GM18511 (cell line): ENCODE measurements around the gene NANOS3.
"Not testable (repeated sequence)": the region's sequence is repeated elsewhere in the genome, so short reads cannot be mapped to it uniquely, and the experiment has no call there.

Experiments used
- ATAC-seq: cut with Tn5 transposase; IDR thresholded peaks from one replicate; pipeline ENCODE4 v1.9.1; 2021; ENCODE audit warnings: mild to moderate bottlenecking, moderate library complexity; ENCODE audit not compliant: unreplicated experiment

The NANOS3 gene

DNA sequence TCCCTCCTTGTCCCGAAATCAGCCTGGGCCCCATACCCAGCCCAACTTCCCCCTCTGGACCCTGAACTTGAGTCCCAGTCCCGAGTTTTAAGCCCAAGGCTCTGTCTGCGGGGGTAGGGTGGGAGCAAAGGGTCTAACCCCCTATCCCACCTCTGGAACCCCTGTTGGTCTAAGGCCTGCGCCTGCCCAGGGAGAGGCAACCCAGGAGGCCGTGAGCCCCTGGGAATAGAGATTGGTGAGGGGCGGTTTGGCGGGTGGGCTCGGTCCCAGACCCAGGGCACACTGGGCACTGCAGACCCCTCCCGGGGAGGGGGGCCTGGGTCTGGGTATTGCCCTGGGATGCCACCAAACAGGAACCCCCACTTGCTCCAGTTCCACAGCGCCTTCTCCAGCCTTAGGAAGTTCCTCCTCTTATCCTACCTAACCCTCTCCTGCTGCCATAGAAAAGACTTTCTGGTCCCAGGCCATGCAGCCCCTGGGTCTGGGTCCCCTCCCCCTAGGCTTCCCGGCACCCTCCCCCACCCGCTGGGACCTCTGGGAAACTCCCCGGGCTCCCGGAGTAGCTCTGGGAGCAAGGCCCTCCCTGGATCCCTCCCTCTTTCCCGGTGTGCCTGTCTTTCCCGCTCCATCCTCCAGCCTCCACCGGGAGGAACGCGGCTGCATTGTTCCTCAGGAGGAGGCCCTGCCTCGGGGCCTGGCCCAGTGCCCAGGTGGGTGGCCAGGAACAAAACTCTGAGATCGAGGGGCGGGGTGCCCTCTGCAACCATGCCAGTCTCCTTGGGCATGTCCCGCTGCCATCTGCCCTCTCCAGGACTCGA is 33.6 kb upstream of the NANOS3 start:
- no peak for ATAC-seq

DNA sequence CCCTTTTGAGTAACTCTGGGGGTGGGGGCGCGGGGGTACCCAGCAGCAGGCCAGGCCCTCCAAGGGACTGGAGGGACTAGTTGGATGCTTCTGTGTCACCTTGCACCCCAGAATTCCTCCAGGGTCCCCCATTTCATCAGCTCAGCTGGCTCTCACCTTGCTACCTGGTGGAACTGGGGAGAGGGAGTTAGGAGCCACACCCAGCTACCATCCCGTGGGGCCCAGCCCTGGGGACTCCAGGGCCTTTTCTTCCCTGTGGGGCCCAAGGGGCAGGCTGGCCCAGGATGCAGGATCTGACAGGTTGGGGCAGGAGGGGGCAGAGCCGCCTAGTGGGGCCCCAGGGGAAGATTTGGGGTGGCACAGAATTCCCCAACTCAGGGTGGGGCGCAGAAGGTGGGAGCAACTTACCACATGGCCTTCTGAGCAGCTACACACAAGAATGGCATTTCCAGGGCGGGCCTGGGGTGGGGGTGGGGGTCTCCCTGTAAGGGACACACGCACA is 32.8 kb upstream of the NANOS3 start:
- no peak for ATAC-seq

- ATAC-seq = peak; percentile 66
Measured at GRCh38 chr19:13846557-13847406, 30.2 kb upstream of the NANOS3 start.

- ATAC-seq = no peak
Measured at GRCh38 chr19:13847407-13848339, 29.3 kb upstream of the NANOS3 start.

- ATAC-seq = no peak
Measured at GRCh38 chr19:13848340-13848677, 28.6 kb upstream of the NANOS3 start.

DNA sequence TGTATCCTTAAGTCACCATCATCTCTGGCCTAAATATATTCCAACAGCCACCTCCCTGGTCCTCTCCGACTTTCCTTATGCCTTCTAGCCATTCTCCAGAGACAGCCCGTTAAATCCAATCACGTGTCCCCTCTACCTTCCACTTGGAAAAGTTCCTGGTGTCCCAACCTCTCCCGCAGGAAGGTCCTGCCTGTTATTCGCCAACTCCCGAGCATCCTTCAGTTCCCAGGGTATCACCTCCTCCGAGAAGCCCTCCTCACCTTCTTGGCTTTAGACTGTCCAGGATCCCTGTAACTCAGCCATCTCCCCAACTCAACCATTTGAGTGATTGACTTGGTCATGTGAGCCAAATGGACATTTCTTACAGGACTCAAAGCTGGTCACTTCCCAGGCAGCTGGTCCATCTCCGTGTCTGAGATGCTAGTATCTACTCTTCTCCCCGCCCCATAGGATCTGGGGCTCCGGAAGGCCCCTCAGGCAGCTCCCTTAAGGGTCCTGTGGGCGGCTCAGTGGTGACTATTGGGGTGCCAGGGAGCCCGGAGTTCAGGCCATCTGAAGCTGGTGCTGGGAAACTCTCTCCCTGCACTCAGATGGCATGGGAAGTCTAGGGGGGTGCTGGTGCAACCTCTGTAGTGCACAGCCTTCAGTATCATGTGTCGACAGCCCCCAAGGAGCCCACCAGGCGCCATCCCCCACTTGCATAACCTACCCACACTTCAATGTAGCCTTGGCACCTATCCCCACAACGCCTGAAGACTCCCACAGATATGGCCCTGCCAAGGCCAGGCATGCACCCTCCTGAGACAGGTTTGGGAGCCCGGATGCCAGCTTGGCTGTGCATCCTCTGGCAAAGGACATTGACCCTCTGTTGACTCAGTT is 27.9 kb upstream of the NANOS3 start:
- ATAC-seq = no peak

DNA sequence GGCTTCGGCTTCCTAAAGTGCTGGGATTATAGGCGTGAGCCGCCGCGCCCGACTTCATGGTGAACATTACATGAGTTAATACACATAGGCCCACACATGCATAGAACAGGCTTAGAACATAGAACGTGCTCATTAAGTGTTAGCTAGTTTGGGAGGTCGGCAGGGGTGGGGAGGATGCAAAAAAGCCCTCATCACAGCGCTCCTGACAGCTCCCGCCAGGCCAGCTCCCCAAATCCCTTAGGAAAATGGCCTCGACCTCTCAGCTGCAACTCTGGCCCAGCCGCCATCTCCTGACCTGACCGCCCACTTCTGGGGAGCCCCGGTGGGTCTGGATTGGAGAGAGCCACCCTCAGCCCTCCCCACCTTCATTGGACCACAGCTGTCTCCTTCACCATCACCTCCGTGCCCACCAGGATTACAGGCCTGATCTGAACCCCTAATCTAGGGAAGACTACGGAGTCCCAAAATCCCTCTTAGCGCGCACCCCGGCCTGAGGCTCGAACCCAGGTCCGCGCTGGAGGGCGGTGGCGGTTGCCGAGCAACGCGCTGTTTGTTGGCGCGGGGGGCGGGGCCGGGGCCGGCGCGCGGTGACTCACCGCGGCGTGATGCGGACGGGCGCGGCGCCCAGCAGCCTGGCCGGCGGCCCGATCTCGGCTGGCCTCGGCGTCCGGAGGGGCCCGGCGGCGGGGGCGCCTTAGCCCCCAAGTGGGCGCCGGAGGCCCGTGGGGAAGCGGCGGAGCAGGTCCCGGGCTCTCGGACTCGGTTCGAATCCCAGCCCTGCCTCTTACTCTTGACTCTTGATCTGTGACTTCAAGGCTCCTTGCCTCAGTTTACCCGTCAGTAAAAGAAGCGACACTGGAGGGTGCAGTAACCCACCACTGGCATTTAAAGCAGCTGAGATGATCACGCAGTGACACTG is 26.7 kb upstream of the NANOS3 start:
- ATAC-seq = no peak

DNA sequence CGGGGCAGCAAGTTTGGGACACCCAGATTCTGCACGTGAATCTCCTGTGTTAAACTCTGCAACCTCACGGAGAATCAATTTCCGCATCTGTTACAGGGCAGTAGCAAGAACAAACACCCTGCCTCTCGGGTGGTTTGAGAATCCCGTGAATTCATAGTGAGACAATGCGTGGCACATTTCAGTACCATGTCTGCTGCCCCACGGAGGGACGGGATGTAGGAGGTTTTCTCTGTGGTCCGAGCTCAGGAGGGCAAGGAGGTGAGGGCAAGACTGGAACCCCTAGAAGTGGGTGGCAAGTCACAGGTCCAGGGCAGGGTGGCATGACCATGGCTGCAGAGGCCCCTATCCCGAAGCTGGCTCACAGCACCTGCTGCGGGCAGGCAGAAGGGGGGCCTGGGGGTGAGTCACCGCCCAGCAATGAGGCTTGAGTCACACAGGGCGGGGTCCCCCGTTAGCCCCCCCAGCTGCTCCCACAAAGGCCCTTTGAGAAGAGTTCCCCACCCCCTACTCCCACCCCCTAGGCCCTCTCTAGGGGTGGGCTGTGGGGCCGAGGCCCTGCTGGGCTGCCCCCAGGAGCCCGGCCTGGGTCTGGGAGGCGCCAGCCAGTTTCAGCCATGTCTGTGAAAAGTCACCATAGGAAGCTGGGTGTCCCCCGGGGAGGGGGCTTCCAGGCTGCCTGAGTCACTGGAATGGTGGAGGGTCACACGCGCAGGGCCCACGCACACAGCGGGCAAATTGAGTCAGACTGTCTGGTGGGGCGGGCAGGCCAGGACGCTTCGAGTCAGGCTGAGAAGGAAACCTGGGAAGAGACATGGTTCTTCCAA is 25.8 kb upstream of the NANOS3 start:
- ATAC-seq = no peak

DNA sequence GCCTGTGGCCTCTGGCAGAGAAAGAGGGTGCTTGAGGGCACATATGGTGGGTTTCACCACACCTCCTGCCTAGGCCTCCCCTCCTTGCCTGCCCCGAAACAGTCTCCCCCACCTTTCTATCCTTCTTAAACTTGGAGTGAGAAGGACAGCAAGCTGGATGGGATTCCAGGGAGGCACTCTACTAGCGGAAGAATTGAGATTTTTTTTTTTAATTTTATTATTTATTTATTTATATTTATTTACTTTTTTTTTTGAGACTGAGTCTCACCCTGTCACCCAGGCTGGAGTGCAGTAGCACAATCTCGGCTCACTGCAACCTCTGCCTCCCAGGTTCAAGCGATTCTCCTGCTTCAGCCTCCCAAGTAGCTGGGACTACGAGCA is 25.2 kb upstream of the NANOS3 start:
- not testable (repeated sequence) for ATAC-seq

DNA sequence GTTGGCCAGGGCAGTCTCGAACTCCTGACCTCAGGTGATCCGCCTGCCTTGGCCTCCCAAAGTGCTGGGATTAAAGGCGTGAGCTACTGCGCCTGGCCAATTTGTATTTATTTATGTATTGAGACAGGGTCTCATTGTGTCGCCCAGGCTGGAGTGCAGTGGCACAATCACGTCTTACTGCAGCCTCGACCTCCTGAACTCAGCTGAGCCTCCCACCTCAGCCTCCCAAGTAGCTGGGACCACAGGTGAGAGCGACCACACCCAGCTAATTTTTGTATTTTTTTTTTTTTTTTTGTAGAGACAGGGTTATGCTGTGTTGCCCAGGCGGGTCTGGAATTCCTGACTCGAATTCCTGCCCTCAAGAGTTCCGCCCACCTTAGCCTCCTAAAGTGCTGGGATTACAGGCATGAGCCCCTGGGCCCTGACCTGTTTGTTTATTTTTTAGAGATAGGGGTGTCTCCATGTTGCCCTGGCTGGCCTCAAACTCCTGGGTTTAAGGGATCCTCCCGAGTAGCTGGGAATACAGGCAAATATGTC is 24.7 kb upstream of the NANOS3 start:
- not testable (repeated sequence) for ATAC-seq

DNA sequence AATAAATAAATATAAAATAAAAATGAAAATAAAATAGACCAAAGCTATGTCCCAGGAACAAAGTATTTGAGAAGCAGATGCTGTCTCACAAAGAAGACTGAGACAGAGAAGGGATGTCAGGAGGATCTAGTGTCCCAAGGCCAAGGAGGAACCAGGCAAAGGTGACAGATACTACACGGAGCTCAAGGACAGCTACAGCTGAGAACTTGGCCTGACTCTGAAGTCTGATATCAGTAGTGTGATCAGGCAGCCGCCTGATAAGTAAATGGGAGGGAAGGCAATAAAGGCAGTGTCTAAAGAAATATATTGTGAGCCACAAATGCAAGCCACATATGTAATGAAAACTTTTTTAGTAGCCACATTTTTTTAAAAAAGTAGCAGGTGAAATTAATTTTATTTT is 20.4 kb upstream of the NANOS3 start:
- ATAC-seq = no peak

DNA sequence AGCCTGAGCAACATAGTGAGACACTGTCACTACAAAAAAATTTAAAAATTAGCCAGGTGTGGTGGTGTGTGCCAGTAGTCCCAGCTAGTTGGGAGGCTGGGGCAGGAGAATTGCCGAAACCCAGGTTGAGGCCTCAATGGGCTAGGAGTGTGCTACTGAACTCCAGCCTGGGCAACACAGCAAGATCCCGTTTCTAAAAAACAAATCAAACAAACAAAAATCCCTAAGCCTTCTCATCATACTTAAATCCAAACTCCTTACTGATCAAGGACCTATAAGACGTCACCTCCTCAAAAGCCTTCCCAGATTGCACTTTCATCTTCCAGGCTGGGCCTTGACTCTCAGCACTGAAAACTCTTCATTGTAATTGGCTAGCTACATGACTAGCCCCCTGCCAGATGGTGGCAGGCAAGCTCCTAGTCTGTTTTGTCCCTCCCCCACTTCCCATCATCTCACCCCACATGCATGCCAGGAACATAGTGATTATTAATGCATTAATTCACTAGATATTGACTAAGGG is 17.5 kb upstream of the NANOS3 start:
- no peak for ATAC-seq

DNA sequence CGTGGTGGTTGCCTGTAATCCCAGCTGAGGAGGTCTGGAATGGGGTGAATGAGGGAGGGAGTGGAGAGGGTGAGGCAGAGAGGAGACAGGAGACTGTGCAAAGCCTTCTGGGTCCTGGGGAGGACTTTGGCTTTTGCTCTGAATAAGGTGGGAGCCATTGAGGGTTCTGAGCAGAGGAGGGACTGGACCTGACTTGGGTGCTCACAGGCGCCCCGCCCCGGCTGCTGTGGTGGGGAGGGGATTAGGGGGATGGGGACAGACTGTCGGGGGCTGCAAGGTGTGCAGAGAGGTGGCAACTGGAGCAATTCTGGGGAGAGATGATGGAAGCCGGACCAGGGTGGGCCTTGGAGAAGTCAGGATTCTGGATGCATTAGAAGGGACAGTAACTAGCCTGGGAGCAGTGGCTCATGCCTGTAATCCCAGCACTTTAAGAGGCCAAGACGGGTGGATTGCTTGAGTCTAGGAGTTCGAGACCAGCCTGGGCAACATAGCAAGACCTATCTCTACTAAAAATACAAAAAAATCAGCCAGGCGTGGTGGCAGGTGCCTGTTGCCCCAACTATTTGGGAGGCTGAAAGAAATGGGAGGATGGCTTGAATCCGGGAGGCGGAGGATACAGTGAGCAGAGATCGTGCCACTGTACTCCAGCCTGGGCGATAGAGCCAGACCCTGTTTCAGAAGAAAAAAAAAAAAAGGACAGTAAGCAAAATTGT is 16.1 kb upstream of the NANOS3 start:
- ATAC-seq = no peak

DNA sequence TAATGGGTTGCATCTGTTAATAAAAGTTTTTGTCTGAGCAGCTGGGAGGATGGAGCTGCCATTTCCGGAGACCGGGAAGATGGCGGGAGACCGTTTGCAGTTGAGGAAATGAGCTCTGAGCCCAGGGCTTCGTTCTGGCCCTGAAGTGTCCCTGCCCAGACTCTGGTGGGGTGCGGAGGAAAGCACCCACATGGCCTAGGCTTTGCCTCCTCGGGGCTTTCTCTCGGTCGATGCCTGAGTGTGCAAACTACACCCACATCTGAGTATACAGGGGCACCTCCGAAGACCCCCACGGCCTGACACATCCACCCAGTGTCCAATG is 15.6 kb upstream of the NANOS3 start:
- peak; percentile 38 for ATAC-seq

DNA sequence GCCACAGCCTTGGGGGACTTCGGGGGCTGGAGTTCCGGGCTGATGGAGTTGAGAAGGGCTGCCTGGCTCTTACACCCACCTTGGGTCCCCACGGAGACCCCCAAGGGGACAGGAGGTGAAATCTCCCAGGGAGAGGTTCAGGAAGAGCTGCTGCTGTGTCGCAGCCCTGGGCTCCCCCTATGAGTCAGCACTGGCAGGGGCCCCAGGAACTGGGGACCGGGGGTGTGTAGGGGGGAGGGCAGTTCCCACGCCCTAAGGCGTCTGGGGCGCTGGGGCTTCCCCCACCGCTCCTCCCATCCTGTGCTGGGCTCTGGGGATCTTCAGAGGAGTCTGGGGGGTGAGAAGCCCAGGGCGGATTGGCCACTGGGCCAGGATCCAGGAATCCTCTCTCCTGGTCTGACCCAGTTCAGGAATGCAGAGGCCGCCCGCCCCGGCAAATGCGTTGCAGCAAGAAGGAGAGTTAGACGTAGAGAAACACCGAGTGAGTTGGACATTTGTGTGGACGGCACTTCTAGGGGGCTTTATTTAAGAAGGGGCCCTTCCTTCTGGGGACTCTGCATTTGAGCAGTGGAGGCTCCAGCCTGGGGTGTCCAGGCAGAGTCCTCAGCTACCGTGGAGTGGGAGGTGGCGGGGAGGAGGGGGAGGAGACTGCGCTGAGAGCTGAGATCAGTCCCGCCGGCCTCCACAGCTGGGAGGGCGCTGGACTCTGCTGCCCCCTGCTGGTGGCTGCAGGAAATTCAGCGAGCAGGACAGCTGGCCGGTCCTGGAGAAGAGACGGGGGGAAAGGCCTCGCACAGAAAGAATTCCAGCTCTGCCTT is 15.0 kb upstream of the NANOS3 start:
- ATAC-seq = peak; percentile 82

- no peak for ATAC-seq
Measured at GRCh38 chr19:13864046-13864666, 12.8 kb upstream of the NANOS3 start.
